ENCODE results near the gene DUS3L.

Gene DUS3L

DNA sequence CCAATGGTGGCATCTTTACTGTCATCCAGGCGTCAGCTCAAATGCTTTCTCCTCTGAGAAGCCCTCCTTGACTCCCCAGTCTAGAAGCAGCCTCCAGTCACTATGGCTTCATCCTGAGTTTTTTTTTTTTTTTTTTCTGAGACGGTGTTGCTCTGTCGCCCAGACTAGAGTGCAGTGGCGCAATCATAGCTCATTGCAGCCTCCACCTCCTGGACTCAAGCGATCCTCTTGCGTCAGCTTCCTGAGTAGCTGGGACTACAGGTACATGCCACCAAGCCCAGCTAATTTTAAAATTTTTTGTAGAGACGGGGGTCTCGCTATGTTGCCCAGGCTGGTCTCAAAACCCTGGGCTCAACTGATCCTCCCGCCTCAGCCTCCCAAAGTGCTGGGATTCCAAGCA, 18.1 kb upstream of the DUS3L start:
- no peak for DNase-seq (ENCODE audit: extremely low read depth, low read depth)

DNA sequence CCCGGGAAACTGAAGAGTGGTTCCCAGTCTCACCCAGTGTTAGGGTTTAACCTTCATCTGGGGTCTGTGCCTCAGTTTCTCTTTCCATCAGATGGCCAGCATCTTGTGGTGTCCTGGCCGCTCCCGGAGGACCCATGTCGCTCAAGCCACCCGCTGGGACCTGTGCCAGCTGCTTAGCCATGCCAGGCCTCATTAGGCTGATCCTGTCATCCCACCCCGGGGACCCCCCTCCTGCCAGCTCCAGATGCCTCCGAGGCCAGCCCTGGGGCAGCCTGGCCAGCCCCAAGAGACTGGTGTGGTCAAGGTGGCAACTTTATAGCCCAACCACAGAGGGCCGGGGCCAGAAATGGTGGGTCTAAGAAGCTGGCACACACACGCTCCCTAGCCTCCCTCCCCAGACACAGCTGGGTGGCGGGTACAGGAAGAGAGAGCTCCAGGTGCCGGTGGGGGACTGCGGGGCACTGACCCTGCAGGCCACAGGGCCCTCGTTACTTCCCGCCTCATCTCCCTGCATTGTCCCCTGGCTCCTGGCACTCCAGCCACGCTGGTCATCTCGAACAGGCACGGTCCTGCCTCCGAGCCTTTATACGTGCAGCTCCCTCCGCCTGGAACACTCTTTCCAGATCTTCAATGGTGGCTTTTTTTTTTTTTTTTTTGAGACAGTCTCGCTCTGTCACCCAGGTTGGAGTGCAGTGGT, 17.3 kb upstream of the DUS3L start:
- TF ChIP-seq, protein P1, sequence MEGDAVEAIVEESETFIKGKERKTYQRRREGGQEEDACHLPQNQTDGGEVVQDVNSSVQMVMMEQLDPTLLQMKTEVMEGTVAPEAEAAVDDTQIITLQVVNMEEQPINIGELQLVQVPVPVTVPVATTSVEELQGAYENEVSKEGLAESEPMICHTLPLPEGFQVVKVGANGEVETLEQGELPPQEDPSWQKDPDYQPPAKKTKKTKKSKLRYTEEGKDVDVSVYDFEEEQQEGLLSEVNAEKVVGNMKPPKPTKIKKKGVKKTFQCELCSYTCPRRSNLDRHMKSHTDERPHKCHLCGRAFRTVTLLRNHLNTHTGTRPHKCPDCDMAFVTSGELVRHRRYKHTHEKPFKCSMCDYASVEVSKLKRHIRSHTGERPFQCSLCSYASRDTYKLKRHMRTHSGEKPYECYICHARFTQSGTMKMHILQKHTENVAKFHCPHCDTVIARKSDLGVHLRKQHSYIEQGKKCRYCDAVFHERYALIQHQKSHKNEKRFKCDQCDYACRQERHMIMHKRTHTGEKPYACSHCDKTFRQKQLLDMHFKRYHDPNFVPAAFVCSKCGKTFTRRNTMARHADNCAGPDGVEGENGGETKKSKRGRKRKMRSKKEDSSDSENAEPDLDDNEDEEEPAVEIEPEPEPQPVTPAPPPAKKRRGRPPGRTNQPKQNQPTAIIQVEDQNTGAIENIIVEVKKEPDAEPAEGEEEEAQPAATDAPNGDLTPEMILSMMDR (IDR thresholded peaks at IDR 0.05; ENCODE audit: low read depth, low read length, missing control alignments) = no peak
- H3K4me3 ChIP-seq (replicated peaks; ENCODE audit: low read depth, low read length) = no peak overlapping the region
- DNase-seq (ENCODE audit: extremely low read depth, low read depth) = no peak

More for the DNA sequence above, 18.1 kb upstream of the DUS3L start:
- no peak overlapping the region for H3K4me3 ChIP-seq (replicated peaks; ENCODE audit: low read depth, low read length)
- TF ChIP-seq, protein P1 (IDR thresholded peaks at IDR 0.05; ENCODE audit: low read depth, low read length, missing control alignments) = no peak

DNA sequence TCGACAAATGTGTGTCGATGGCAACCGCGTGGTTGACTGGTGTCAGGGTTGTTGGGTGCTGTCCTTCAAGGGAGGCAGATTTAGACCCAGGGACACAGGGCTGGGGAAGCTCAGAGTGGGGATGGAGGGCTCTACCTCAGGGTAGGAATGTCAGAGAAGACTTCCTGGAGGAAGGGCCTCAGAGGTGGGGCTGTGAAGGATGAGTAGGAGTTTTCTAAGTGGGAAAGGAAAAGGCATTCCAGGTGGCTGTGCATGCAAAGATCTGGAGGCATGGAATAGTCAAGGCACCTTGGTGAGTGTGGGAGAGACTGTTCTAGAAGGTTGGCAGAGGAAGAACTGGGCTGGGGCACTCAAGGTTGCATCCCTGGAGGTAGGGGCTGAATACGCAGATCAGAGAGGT, 15.9 kb upstream of the DUS3L start:
- TF ChIP-seq, protein P1 (IDR thresholded peaks at IDR 0.05; ENCODE audit: low read depth, low read length, missing control alignments) = no peak
- no peak overlapping the region for H3K4me3 ChIP-seq (replicated peaks; ENCODE audit: low read depth, low read length)
- DNase-seq (ENCODE audit: extremely low read depth, low read depth) = no peak

DNA sequence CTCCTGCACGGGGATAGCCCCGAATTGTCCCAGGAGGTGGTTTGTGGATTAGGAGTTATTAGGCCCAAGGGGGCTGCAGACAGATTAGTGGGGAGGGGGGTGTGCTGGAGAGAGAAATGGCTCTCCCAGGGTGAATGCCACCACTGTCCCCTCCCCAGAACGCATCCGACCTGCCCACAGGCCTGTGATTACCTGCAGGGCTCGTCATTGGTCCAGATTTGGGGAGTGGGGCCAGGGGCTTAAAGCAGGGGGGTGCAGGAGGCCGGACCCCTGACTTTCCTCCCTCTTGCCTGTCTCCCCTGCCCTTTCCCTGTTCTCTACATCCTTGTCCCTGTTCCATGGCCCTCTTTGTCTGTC, 15.1 kb upstream of the DUS3L start:
- DNase-seq (ENCODE audit: extremely low read depth, low read depth) = no peak
- peak overlapping the region; percentile 48 for H3K4me3 ChIP-seq (replicated peaks; ENCODE audit: low read depth, low read length)
- TF ChIP-seq, protein P1 (IDR thresholded peaks at IDR 0.05; ENCODE audit: low read depth, low read length, missing control alignments) = no peak

DNA sequence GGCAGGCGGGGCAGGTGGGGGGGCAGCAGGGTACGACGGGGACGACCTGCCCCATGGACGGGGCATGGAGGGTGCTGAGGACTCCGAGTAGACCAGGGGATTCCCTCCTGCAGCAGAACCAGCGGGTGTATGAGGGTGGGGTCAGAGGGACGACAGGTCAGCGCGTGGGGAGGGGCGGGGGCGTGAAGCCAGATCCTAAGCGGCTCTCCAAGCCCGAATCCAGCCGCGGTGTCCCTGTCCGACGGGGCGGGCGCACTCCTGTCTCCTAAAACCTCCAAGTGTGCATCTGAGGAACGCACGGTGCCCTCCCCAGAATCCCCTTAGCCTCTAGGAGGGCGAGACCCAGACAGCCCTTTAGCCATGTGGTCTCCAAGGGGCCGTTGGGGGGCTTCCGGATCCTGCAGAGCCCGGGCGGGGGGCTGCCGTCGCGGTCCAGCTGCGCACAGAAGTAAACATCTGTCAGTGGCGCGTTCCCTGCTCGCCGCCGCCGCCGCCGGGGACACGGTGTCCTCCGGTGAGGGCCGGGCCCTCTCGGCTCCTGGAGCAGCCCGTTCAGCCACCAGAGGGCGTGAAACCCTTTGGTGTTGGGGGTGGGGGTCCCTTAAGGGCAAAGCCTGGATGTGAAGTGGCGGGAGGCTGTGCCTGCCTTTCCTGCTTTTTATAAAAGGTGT, 14.6 kb upstream of the DUS3L start:
- H3K4me3 ChIP-seq (replicated peaks; ENCODE audit: low read depth, low read length) = peak overlapping the region; percentile 48
- no peak for DNase-seq (ENCODE audit: extremely low read depth, low read depth)
- TF ChIP-seq, protein P1 (IDR thresholded peaks at IDR 0.05; ENCODE audit: low read depth, low read length, missing control alignments) = peak; percentile 80

DNA sequence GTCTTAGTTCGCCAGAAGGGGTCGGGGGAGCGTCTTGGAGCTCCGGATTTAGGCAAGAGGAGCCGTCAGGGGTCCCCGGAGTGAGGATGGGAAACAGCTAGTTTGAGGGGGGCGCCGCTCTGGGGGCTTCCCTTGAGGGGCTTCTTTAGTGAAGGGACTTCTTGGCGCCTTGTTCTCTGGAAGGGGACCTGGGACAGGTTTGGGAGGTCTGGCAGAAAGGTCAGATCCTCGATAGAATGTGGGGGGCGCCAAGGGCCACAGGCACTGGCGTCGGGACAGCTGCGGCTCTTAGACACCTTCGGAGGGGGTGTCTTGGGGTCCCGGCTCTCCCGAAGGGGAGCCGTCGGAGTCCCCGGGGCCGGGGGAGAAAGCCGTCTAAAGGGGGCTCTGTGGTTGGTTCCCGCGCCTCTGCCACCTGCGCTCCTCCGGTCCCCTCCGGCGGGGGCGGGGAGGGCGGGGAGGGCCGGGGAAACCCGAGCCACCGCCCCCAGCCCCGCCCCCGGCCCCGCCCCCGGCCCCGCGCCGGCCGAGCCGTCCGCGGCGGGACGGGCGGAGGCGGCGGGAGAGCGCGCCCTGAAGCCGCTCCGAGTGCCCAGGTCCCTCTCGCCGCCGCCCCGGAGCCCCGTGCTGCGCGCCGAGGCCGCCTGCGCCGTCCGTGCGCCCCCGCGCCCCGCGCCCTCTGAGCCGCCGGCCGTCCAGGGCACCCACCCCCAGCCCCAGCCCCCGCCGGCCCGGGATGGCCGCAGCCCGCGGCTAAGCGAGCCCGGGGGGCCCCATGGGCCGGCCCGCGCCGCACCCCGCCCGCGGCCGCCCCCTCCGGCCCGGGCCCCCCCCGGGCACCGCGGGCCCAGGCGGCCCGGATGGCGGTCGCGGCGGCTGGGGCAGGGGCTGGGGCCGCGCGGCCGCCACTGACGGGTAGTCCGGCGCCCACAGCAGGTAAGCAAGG, 13.8 kb upstream of the DUS3L start, which contains the start of gene NRTN:
TSS of gene NRTN (plus strand) at position 552 of the 946 bp plus-strand sequence. CDS start 19,099 bp downstream, outside the sequence.
- H3K4me3 ChIP-seq (replicated peaks; ENCODE audit: low read depth, low read length) = peak within 1 kb of the TSS; percentile 48
- no peak for DNase-seq (ENCODE audit: extremely low read depth, low read depth)
- TF ChIP-seq, protein P1 (IDR thresholded peaks at IDR 0.05; ENCODE audit: low read depth, low read length, missing control alignments) = no peak
